ENCODE data around the gene LAIR2.

LAIR2 gene

GRCh38 chr19:54502518-54503048 is at the start of gene LAIR2:
LAIR2 (plus strand) TSS chr19:54502831; CDS start chr19:54502919, 88 bp downstream.
- DNase-seq: no peak

- no peak for DNase-seq
Observed at GRCh38 chr19:54453921-54454780, 48.5 kb upstream of the LAIR2 start.

- no peak for DNase-seq
Observed at GRCh38 chr19:54454781-54455675, 47.6 kb upstream of the LAIR2 start.

GRCh38 chr19:54455786-54456422 is 46.7 kb upstream of the LAIR2 start:
- no peak for DNase-seq

- no peak for DNase-seq
Observed at GRCh38 chr19:54456423-54457373, 45.9 kb upstream of the LAIR2 start.

GRCh38 chr19:54457773-54458647 is 44.6 kb upstream of the LAIR2 start:
- no peak for DNase-seq

- no peak for DNase-seq
Observed at GRCh38 chr19:54458648-54459281, 43.9 kb upstream of the LAIR2 start.

GRCh38 chr19:54459282-54460229 is 43.1 kb upstream of the LAIR2 start:
- DNase-seq: no peak

GRCh38 chr19:54460230-54461005 is 42.2 kb upstream of the LAIR2 start:
- DNase-seq: no peak

- DNase-seq: no peak
Observed at GRCh38 chr19:54461210-54461609, 41.4 kb upstream of the LAIR2 start.

- DNase-seq: no peak
Observed at GRCh38 chr19:54461613-54462012, 41.0 kb upstream of the LAIR2 start.

GRCh38 chr19:54462047-54462654 is 40.5 kb upstream of the LAIR2 start:
- no peak for DNase-seq

GRCh38 chr19:54462655-54463530 is 39.7 kb upstream of the LAIR2 start:
- peak; percentile 19 for DNase-seq

GRCh38 chr19:54463531-54464043 is 39.0 kb upstream of the LAIR2 start, which contains the start of gene LENG9:
LENG9 (minus strand) TSS chr19:54463778; CDS start chr19:54463526, 252 bp downstream.
- peak; percentile 94 for DNase-seq

GRCh38 chr19:54464044-54464629 is 38.5 kb upstream of the LAIR2 start:
- peak; percentile 90 for DNase-seq
